Ovary (tissue), 3 donors: Measurements from ENCODE around the gene PLCH2.

Experiments used
- EP300 ChIP-seq: sonication (generic); formaldehyde crosslinking; IDR thresholded peaks from one replicate; pipeline ENCODE4 v1.6.1; 2017; ENCODE audit warnings: antibody characterized with exemption
- TF ChIP-seq, protein P1 (sequence below), 3 donors: fragments of 450-650 bp in 2 of 3; fragments of 200-600 bp in 1 of 3; IDR thresholded peaks; one replicate each; pipeline versions ENCODE4 v1.5.1 to v1.8.0; 2016 to 2022; ENCODE audit warnings: antibody characterized with exemption in 3 of 3, mild to moderate bottlenecking in 1 of 3
- donor health status: DM: no; HTN: no; CAD: no.

DNA sequence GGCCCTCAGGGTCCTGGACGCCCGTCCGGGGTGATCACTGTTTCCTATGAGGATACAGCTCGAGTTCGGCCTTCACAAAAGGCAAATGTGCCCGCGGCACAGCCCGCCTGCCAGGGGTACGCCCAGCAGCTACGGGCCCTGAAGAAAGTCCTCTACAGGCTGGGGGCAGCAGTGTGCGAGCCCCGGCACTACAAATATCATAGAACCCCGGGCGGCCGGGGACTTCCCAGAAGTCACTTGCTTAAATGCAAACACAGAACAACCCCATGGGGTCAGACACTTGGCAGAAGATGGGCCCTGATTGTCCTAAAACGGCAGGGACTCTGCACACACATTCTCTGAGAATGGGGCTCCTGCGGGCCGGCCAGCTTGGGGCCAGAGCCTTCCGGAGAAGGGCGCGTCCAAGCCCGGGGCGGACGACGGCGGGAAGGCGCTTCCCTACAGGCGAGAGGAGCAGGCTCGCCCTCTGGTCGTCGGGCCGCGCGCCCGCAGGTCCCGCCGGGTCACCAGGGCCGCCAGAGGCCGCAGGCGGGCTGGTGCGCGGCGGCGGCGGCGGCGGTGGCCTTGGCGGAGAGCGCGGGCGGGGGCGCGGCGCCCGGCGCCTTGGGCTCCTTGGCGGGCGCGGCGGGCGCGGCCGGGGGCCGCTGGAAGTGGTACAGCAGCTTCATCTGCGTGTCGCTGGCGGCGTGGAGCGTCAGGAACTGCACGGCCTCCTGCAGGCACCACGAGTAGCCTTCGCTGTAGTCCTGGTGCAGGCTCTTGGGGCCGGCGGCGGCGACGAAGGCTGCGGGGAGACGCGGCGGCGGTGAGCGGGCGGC lies 53.1 kb downstream of the PLCH2 start:
- TF ChIP-seq, protein P1, sequence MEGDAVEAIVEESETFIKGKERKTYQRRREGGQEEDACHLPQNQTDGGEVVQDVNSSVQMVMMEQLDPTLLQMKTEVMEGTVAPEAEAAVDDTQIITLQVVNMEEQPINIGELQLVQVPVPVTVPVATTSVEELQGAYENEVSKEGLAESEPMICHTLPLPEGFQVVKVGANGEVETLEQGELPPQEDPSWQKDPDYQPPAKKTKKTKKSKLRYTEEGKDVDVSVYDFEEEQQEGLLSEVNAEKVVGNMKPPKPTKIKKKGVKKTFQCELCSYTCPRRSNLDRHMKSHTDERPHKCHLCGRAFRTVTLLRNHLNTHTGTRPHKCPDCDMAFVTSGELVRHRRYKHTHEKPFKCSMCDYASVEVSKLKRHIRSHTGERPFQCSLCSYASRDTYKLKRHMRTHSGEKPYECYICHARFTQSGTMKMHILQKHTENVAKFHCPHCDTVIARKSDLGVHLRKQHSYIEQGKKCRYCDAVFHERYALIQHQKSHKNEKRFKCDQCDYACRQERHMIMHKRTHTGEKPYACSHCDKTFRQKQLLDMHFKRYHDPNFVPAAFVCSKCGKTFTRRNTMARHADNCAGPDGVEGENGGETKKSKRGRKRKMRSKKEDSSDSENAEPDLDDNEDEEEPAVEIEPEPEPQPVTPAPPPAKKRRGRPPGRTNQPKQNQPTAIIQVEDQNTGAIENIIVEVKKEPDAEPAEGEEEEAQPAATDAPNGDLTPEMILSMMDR (IDR thresholded peaks at IDR 0.05), result no peak
- TF ChIP-seq EP300, result no peak
